Measurements from ENCODE around the gene SLC46A3. TPM values are rescaled to one million over a fixed set of nuclear protein-coding genes. Genes with fewer than 3 reads are reported as not detected.
"Not testable (repeated sequence)": the region's sequence is repeated elsewhere in the genome, so short reads cannot be mapped to it uniquely, and the experiment has no call there.

The SLC46A3 gene
- total RNA-seq, 1 donor from 2014 or later: 3.3 TPM

- H3K4me3 Mint-ChIP-seq: no peak overlapping the region
- intact Hi-C loops (cut with micrococcal nuclease): no loop called here
- H3K9me3 Mint-ChIP-seq: no peaks in the 10 kb centered on the region
- H3K27ac Mint-ChIP-seq: no peak overlapping the region
- no peaks in the 10 kb centered on the region for H3K36me3 Mint-ChIP-seq (ENCODE audit: low read depth)
- no peaks in the 10 kb centered on the region for H3K4me1 Mint-ChIP-seq
- no peak for DNase-seq
- peaks cover 3% of the 10 kb centered on the region for H3K27me3 Mint-ChIP-seq
These were observed 25.3 kb upstream of the SLC46A3 start for GRCh38 chr13:28744091-28744536.

GRCh38 chr13:28743499-28744083 is 24.8 kb upstream of the SLC46A3 start:
- Mint-ChIP-seq H3K4me1 (no peaks in the 10 kb centered on the region), H3K4me3 (no peak overlapping the region), H3K27me3 (peaks cover 6% of the 10 kb centered on the region), H3K27ac (no peak overlapping the region), H3K9me3 (no peaks in the 10 kb centered on the region), H3K36me3 (ENCODE audit: low read depth) (no peaks in the 10 kb centered on the region)
- no peak for DNase-seq
- intact Hi-C loops (cut with micrococcal nuclease): no loop called here

GRCh38 chr13:28743020-28743419 is 24.2 kb upstream of the SLC46A3 start:
- H3K4me3 Mint-ChIP-seq: no peak overlapping the region
- no peaks in the 10 kb centered on the region for H3K36me3 Mint-ChIP-seq (ENCODE audit: low read depth)
- no peaks in the 10 kb centered on the region for H3K4me1 Mint-ChIP-seq
- H3K27ac Mint-ChIP-seq: no peak overlapping the region
- DNase-seq: no peak
- H3K27me3 Mint-ChIP-seq: peaks cover 6% of the 10 kb centered on the region
- intact Hi-C loops (cut with micrococcal nuclease): no loop called here
- no peaks in the 10 kb centered on the region for H3K9me3 Mint-ChIP-seq

- H3K4me3 Mint-ChIP-seq; intact Hi-C loops (cut with micrococcal nuclease); H3K9me3 Mint-ChIP-seq; H3K36me3 Mint-ChIP-seq (ENCODE audit: low read depth); H3K4me1 Mint-ChIP-seq; H3K27me3 Mint-ChIP-seq; DNase-seq; H3K27ac Mint-ChIP-seq: not testable (repeated sequence)
These were observed 23.7 kb upstream of the SLC46A3 start for GRCh38 chr13:28742445-28742844.

- Mint-ChIP-seq H3K4me1 (peaks cover 3% of the 10 kb centered on the region), H3K27ac (no peak overlapping the region), H3K27me3 (peaks cover 6% of the 10 kb centered on the region), H3K9me3 (no peaks in the 10 kb centered on the region), H3K36me3 (ENCODE audit: low read depth) (no peaks in the 10 kb centered on the region), H3K4me3 (no peak overlapping the region)
- no peak for DNase-seq
- intact Hi-C loops (cut with micrococcal nuclease): no loop called here
These were observed 22.3 kb upstream of the SLC46A3 start for GRCh38 chr13:28741084-28741491.

GRCh38 chr13:28739376-28739775 is 20.6 kb upstream of the SLC46A3 start:
- H3K27ac Mint-ChIP-seq: no peak overlapping the region
- H3K9me3 Mint-ChIP-seq: no peaks in the 10 kb centered on the region
- no peak for DNase-seq
- no peaks in the 10 kb centered on the region for H3K36me3 Mint-ChIP-seq (ENCODE audit: low read depth)
- intact Hi-C loops (cut with micrococcal nuclease): no loop called here
- H3K27me3 Mint-ChIP-seq: peaks cover 4% of the 10 kb centered on the region
- peaks cover 5% of the 10 kb centered on the region for H3K4me1 Mint-ChIP-seq
- H3K4me3 Mint-ChIP-seq: no peak overlapping the region

GRCh38 chr13:28735481-28736029 is 16.8 kb upstream of the SLC46A3 start:
- intact Hi-C loops (cut with micrococcal nuclease): no loop called here
- Mint-ChIP-seq H3K36me3 (ENCODE audit: low read depth) (no peaks in the 10 kb centered on the region), H3K27ac (no peak overlapping the region), H3K27me3 (peaks cover 4% of the 10 kb centered on the region), H3K4me1 (peaks cover 5% of the 10 kb centered on the region), H3K9me3 (no peaks in the 10 kb centered on the region), H3K4me3 (no peak overlapping the region)
- no peak for DNase-seq

- intact Hi-C loops (cut with micrococcal nuclease): no loop called here
- Mint-ChIP-seq H3K36me3 (ENCODE audit: low read depth) (no peaks in the 10 kb centered on the region), H3K27ac (no peak overlapping the region), H3K27me3 (peaks cover 5% of the 10 kb centered on the region), H3K9me3 (no peaks in the 10 kb centered on the region), H3K4me1 (peaks cover 5% of the 10 kb centered on the region), H3K4me3 (no peak overlapping the region)
- DNase-seq: no peak
These were observed 16.1 kb upstream of the SLC46A3 start for GRCh38 chr13:28734906-28735305.

GRCh38 chr13:28730762-28731161 is 12.0 kb upstream of the SLC46A3 start:
- peaks cover 13% of the 10 kb centered on the region for H3K27me3 Mint-ChIP-seq
- no peak for DNase-seq
- intact Hi-C loops (cut with micrococcal nuclease): no loop called here
- no peaks in the 10 kb centered on the region for H3K4me1 Mint-ChIP-seq
- no peaks in the 10 kb centered on the region for H3K9me3 Mint-ChIP-seq
- H3K27ac Mint-ChIP-seq: no peak overlapping the region
- H3K36me3 Mint-ChIP-seq (ENCODE audit: low read depth): no peaks in the 10 kb centered on the region
- no peak overlapping the region for H3K4me3 Mint-ChIP-seq

GRCh38 chr13:28729541-28729940 is 10.8 kb upstream of the SLC46A3 start:
- DNase-seq: no peak
- no peak overlapping the region for H3K27ac Mint-ChIP-seq
- intact Hi-C loops (cut with micrococcal nuclease): no loop called here
- peaks cover 1% of the 10 kb centered on the region for H3K4me1 Mint-ChIP-seq
- H3K4me3 Mint-ChIP-seq: no peak overlapping the region
- peaks cover 20% of the 10 kb centered on the region for H3K27me3 Mint-ChIP-seq
- no peaks in the 10 kb centered on the region for H3K9me3 Mint-ChIP-seq
- H3K36me3 Mint-ChIP-seq (ENCODE audit: low read depth): no peaks in the 10 kb centered on the region

- peaks cover 24% of the 10 kb centered on the region for H3K27me3 Mint-ChIP-seq
- no peak overlapping the region for H3K4me3 Mint-ChIP-seq
- H3K9me3 Mint-ChIP-seq: no peaks in the 10 kb centered on the region
- no peak overlapping the region for H3K27ac Mint-ChIP-seq
- no peak for DNase-seq
- intact Hi-C loops (cut with micrococcal nuclease): no loop called here
- no peaks in the 10 kb centered on the region for H3K36me3 Mint-ChIP-seq (ENCODE audit: low read depth)
- peaks cover 1% of the 10 kb centered on the region for H3K4me1 Mint-ChIP-seq
These were observed 9.9 kb upstream of the SLC46A3 start for GRCh38 chr13:28728642-28729041.

- Mint-ChIP-seq H3K27me3 (peaks cover 27% of the 10 kb centered on the region), H3K27ac (no peak overlapping the region), H3K4me1 (peaks cover 1% of the 10 kb centered on the region), H3K4me3 (no peak overlapping the region), H3K36me3 (ENCODE audit: low read depth) (no peaks in the 10 kb centered on the region), H3K9me3 (no peaks in the 10 kb centered on the region)
- intact Hi-C loops (cut with micrococcal nuclease): no loop called here
- DNase-seq: no peak
These were observed 6.4 kb upstream of the SLC46A3 start for GRCh38 chr13:28725046-28725610.

- intact Hi-C loops (cut with micrococcal nuclease): no loop called here
- Mint-ChIP-seq H3K27ac (no peak overlapping the region), H3K9me3 (no peaks in the 10 kb centered on the region), H3K27me3 (peaks cover 27% of the 10 kb centered on the region), H3K4me1 (peaks cover 8% of the 10 kb centered on the region), H3K36me3 (ENCODE audit: low read depth) (no peaks in the 10 kb centered on the region), H3K4me3 (no peak overlapping the region)
- no peak for DNase-seq
These were observed 5.0 kb upstream of the SLC46A3 start for GRCh38 chr13:28723806-28724205.

GRCh38 chr13:28719227-28720055 is 671 bp upstream of the SLC46A3 start:
- peaks cover 23% of the 10 kb centered on the region for H3K4me1 Mint-ChIP-seq
- H3K27me3 Mint-ChIP-seq: peaks cover 8% of the 10 kb centered on the region
- DNase-seq: no peak
- peak overlapping the region; percentile 86 for H3K27ac Mint-ChIP-seq
- peak overlapping the region; percentile 97 for H3K4me3 Mint-ChIP-seq
- intact Hi-C loops (cut with micrococcal nuclease): loop anchor here (1.0 kb wide), 1 partner anchor 60 kb away; the partner anchor contains the start of gene POMP
- H3K36me3 Mint-ChIP-seq (ENCODE audit: low read depth): no peaks in the 10 kb centered on the region
- no peaks in the 10 kb centered on the region for H3K9me3 Mint-ChIP-seq

Measured in activated CD4-positive, alpha-beta T cell treated with anti-CD3 and anti-CD28 coated beads, Interleukin-2, amount 10 ng/mL, durations not matched to agents 24 days and 14 days (primary cell).